ENCODE measurements around the gene FOXC1. TPM values are rescaled to one million over a fixed set of nuclear protein-coding genes. Genes with fewer than 3 reads are reported as not detected.

FOXC1 gene
- total RNA-seq, 1 donor from 2014 or later, result 4.9 TPM

DNA sequence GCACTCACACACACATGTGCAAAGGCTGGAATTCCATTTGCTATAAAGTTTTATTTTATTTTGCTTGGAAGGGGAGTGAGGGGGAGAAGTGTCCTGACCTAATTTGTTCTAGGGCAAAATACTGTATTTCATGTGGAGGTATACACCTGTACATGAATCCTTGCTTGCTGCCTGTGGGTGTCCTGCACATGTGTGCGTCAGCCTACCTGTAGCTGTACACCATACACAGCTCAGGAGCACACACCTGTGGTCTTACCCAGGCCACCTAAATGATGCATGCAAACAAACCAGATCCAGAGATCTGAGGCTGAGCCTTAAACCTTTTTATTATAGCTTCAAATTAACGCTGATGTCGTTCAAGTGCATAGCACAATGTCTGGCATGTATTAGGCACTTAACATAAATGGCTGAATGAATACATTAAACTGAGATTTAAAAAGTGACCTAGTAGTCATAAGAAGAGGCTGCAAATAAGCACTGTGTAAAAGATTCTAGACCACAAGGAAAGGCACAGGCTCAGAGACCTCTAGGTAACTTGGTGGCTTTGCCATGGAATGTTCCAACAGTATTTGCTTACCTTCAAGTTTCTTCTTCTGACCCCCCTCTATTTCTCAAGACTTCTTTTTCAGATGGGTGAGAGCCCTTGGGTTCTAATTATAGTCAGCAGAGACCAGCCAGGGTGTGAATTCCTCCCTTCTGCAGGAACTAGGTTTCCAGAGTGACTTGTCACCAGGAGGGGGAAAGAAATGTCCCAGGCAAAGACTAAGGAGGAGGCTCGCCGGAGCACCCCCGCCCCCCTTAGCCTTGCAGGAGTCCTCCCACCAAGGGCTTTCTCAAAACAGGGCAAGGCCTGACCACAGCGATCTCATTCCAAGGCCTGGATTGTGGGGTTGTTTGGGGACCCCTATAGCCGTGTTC lies 13.4 kb downstream of the FOXC1 start:
- no peak for DNase-seq
- H3K27me3 ChIP-seq, result peaks cover 90% of the 10 kb centered on the region

DNA sequence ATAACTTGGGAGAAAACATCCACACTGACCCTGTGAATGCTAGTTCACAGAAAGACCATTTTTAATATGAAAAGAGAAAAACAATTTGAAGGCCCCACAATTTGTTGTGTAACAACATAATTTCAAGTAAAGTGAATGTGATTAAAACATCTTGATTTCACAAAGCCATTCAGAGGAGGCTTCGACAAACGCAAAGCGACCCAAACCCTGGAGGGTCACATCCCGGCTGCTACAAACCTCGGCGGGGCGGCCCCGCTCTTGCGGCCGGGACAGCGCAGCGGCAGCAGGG lies 14.0 kb downstream of the FOXC1 start:
- no peak overlapping the region for H3K4me3 ChIP-seq
- ATAC-seq, result no peak
- no peaks in the 10 kb centered on the region for H3K36me3 ChIP-seq
- H3K4me1 ChIP-seq, result peaks cover 14% of the 10 kb centered on the region
- no peaks in the 10 kb centered on the region for H3K9me3 ChIP-seq
- peaks cover 91% of the 10 kb centered on the region for H3K27me3 ChIP-seq
- TF ChIP-seq, protein P1, sequence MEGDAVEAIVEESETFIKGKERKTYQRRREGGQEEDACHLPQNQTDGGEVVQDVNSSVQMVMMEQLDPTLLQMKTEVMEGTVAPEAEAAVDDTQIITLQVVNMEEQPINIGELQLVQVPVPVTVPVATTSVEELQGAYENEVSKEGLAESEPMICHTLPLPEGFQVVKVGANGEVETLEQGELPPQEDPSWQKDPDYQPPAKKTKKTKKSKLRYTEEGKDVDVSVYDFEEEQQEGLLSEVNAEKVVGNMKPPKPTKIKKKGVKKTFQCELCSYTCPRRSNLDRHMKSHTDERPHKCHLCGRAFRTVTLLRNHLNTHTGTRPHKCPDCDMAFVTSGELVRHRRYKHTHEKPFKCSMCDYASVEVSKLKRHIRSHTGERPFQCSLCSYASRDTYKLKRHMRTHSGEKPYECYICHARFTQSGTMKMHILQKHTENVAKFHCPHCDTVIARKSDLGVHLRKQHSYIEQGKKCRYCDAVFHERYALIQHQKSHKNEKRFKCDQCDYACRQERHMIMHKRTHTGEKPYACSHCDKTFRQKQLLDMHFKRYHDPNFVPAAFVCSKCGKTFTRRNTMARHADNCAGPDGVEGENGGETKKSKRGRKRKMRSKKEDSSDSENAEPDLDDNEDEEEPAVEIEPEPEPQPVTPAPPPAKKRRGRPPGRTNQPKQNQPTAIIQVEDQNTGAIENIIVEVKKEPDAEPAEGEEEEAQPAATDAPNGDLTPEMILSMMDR (IDR thresholded peaks at IDR 0.05), result no peak
- intact Hi-C loops (cut with DNase I), result no loop called here
- no peak overlapping the region for H3K27ac ChIP-seq
- no peak for DNase-seq

More for the DNA sequence above, 13.4 kb downstream of the FOXC1 start:
- H3K27ac ChIP-seq, result no peak overlapping the region
- TF ChIP-seq, protein P1 (IDR thresholded peaks at IDR 0.05), result no peak
- intact Hi-C loops (cut with DNase I), result no loop called here
- H3K9me3 ChIP-seq, result no peaks in the 10 kb centered on the region
- peaks cover 14% of the 10 kb centered on the region for H3K4me1 ChIP-seq
- ATAC-seq, result no peak
- no peak overlapping the region for H3K4me3 ChIP-seq
- H3K36me3 ChIP-seq, result no peaks in the 10 kb centered on the region

GRCh38 chr6:1624058-1624850 lies 14.5 kb downstream of the FOXC1 start:
- TF ChIP-seq, protein P1 (IDR thresholded peaks at IDR 0.05), result no peak
- Histone ChIP-seq H3K27ac (no peak overlapping the region), H3K9me3 (no peaks in the 10 kb centered on the region), H3K27me3 (peaks cover 91% of the 10 kb centered on the region), H3K36me3 (no peaks in the 10 kb centered on the region), H3K4me1 (peaks cover 14% of the 10 kb centered on the region), H3K4me3 (peak overlapping the region; percentile 51)
- peak; percentile 8 for ATAC-seq
- DNase-seq, result no peak
- intact Hi-C loops (cut with DNase I), result no loop called here

DNA sequence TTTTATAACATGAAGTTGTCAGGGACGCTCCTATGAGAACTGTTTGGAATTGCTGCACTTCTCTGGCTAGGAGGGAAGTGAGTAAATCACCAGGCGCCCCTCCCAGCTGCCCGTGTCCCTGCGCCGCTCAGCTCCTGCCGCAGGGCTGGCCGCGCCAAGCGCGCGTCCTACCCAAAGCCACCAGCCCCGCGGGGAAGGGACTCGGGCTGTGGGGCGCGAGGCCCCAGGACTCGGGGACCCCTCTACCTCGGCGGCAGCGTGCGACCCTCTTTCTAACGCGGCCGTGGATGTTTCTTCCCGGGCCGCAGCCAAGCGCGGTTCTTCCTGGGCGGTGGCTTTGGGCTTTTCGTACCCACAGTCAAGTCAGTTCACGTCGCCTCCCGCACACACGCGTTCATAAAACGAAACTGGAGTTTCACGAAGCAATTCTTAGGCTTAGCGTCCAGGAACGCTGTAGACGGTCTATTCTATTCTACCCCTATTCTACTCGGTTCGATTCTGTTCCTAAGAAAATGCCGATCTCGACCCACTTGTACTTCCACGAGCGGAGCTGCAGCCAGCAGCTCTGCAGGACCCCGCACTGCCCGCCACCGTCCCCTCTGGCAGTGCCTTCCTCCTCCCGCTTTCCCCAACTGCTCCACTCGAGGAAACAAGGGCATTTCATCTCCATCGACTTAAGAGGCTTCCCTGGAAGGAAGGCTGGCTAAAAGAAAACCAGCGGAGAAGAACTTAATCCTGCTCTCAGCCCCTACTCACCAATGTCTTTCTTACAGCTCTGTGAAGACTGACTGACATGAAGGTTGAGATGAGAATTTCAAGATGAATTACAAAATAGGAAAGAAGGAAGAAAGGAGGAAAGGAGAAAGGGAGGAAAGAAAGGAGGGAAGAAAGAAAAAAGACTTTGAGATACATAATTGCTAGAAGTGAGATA lies 15.4 kb downstream of the FOXC1 start:
- TF ChIP-seq, protein P1 (IDR thresholded peaks at IDR 0.05), result no peak
- Histone ChIP-seq H3K27me3 (peaks cover 83% of the 10 kb centered on the region), H3K27ac (no peak overlapping the region), H3K4me1 (peaks cover 9% of the 10 kb centered on the region), H3K36me3 (no peaks in the 10 kb centered on the region), H3K4me3 (peak overlapping the region; percentile 51), H3K9me3 (no peaks in the 10 kb centered on the region)
- ATAC-seq (peak; percentile 64), DNase-seq (no peak)
- intact Hi-C loops (cut with DNase I), result no loop called here

DNA sequence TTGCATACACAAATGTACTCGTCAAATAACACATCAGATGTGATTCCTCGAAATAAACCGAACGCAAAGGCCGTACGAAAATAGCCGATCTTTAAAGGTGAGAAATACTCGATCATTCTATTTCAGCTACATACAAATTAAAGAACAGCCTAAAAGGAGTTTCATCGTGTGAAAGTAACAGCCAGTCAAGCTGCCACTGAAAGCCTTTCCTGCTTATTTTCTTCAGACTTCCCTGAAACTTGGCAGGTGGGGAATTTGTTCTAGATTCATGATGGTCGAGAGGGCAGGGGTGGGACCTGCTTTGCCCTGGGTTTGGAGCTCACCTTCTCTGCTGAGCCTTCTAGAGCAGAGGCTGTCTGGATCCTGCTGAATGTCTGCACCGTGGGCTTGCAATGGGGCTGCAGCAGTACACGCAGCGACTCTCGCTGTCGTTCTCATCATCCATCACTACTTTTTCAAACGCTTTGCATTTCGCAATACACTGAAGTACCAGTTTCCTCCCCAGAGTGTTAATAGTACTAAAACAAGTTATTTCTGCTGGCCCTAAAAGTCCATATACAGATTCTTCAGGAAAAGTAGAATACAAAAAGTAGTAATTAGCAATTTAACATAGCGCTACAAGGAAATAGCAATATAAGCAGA lies 16.2 kb downstream of the FOXC1 start:
- Histone ChIP-seq H3K36me3 (no peaks in the 10 kb centered on the region), H3K9me3 (no peaks in the 10 kb centered on the region), H3K4me1 (peaks cover 9% of the 10 kb centered on the region), H3K27me3 (peaks cover 75% of the 10 kb centered on the region), H3K4me3 (no peak overlapping the region), H3K27ac (no peak overlapping the region)
- ATAC-seq (no peak), DNase-seq (no peak)
- TF ChIP-seq, protein P1 (IDR thresholded peaks at IDR 0.05), result no peak
- intact Hi-C loops (cut with DNase I), result no loop called here
